Measurements from ENCODE around the gene AP3D1. TPM values are rescaled to one million over a fixed set of nuclear protein-coding genes. Genes with fewer than 3 reads are reported as not detected.
"Not testable (repeated sequence)": the region's sequence is repeated elsewhere in the genome, so short reads cannot be mapped to it uniquely, and the experiment has no call there.

AP3D1 gene
- total RNA-seq, 4 donors from 2014 or later: 66.7 to 107 (median 79.6) TPM

DNA sequence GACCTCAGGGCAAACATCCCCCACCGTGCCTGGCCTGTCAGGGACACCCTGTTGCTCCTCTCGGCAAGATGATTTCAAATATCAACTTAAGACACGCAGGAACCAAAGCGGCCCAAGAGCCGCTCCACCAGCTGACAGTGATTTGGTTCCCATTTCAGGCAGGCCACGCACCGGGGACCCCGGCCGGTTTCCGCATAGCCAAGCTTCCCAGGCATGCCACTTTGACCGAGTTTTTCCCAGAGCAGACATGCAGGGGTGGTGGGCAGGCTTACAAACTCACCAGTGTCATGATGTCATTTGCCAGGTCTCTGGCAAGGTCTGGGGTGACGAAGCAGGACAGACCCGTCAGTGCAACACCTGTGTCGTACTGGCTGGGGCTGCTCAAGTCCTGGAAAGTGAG, 19.2 kb downstream of the AP3D1 start:
- TF ChIP-seq, protein P1, sequence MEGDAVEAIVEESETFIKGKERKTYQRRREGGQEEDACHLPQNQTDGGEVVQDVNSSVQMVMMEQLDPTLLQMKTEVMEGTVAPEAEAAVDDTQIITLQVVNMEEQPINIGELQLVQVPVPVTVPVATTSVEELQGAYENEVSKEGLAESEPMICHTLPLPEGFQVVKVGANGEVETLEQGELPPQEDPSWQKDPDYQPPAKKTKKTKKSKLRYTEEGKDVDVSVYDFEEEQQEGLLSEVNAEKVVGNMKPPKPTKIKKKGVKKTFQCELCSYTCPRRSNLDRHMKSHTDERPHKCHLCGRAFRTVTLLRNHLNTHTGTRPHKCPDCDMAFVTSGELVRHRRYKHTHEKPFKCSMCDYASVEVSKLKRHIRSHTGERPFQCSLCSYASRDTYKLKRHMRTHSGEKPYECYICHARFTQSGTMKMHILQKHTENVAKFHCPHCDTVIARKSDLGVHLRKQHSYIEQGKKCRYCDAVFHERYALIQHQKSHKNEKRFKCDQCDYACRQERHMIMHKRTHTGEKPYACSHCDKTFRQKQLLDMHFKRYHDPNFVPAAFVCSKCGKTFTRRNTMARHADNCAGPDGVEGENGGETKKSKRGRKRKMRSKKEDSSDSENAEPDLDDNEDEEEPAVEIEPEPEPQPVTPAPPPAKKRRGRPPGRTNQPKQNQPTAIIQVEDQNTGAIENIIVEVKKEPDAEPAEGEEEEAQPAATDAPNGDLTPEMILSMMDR (IDR thresholded peaks at IDR 0.05): no peak
- ATAC-seq (ENCODE audit: low FRiP score) (no peak), DNase-seq (ENCODE audit: low spot score) (no peak)

DNA sequence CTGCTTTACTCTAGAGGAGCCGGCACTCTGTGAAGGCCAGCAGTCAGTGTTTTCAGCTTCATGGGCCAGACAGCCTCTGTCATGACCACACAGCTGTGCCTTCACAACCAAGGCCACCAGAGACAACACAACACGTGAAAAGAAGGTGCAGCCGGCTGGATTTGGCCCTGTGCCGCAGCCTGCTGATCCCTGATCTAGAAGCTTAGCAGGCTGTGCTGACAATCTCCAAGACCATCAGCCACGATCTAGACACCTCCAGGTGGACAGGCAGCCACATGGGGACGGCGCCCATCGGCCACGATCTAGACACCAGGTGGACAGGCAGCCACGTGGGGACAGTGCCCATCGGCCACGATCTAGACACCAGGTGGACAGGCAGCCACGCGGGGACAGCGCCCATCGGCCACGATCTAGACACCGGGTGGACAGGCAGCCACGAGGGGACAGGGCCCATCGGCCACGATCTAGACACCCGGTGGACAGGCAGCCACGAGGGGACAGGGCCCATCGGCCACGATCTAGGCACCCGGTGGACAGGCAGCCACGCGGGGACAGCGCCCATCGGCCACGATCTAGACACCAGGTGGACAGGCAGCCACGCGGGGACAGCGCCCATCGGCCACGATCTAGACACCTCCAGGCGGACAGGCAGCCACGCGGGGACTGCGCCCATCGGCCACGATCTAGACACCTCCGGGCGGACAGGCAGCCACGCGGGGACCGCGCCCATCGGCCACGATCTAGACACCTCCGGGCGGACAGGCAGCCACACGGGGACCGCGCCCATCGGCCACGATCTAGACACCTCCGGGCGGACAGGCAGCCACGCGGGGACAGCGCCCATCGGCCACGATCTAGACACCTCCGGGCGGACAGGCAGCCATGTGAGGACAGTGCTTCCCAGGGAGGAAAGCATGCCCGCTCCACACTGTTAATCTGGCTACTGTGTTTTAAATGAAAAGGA, 20.1 kb downstream of the AP3D1 start:
- not testable (repeated sequence) for ATAC-seq (ENCODE audit: low FRiP score)

DNA sequence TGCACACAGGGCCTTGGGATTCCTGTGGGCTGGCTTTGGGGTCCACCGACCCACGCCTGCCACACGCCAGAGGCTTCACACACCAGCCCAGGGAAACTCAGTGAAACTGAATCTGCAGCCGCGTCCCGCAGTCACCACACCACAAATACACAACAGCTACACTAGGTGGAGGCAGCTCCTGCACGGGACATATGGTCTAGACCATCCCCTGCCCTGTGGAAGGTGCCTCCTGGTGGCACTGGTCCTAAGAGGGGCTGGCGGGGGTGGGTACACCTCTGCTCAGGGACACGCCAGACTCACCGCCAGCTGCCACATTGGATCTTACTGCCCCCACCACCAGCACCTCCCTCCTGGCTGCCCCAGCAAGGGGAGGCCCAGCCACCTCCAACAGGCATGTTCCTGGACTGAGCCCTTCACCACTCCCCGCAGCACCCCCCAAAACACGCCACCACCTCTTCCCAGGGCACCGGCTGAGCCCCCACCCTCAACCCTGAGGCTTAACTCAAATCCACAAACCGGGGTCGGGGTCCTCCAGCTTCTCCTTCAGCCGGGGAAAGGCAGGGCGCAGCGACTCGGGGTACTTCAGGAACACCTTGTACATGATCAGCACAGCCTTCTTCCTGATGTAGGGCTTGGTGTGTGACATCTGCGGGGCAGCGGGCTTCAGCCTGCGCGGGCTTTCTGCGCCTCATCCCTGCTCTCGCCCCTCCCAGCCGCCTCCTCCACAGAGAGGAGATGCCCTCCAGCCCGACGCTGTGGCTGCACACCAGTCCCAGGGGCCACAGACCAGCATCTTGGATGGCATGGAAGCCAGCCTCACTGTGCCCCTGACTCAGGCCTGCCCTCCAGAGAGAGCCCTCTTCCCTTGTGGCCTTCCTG, 21.2 kb downstream of the AP3D1 start:
- no peak for DNase-seq (ENCODE audit: low spot score)
- ATAC-seq (ENCODE audit: low FRiP score): no peak
- TF ChIP-seq, protein P1 (IDR thresholded peaks at IDR 0.05): no peak

More for the DNA sequence above, 20.1 kb downstream of the AP3D1 start:
- DNase-seq (ENCODE audit: low spot score): not testable (repeated sequence)

DNA sequence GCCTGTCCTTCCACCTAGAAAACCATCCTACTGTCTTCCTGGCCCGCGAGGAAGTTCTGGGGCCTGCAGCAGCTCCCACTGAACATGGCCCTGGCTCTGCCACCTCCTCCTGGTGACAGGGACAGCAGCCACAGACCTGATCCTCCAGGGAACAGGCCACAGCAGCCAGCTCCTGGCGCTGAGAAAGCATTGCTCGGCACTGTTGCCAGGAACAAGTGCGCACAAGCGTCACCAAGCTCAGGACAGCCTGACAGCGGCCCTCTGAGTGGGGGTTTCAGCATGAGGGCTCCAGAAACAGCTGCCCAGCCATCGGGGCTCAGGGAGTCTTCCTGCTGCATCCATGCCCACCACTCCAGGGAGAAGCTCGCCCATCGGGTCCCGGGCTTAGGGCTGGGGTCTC, 21.9 kb downstream of the AP3D1 start:
- TF ChIP-seq, protein P1 (IDR thresholded peaks at IDR 0.05): no peak
- DNase-seq (ENCODE audit: low spot score) (no peak), ATAC-seq (ENCODE audit: low FRiP score) (no peak)

DNA sequence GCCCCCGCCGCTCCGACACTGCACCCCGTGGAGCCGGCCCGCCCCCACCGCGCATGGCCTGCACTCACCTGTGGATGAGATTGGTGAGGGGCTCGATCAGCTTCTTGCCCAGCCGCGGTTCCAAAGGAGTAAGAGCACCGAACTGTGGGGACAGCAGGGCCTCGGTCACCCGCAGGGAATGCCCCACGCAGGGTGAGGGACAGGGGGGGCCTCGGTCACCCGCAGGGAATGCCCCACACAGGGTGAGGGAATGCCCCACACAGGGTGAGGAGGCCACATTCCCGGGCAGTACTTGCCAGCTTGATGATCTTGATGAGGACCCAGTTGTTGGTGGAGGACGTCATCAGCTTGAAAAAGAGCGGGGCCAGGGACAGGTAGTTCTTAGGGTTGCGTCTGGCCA, 22.3 kb downstream of the AP3D1 start:
- TF ChIP-seq, protein P1 (IDR thresholded peaks at IDR 0.05): no peak
- DNase-seq (ENCODE audit: low spot score) (no peak), ATAC-seq (ENCODE audit: low FRiP score) (no peak)

DNA sequence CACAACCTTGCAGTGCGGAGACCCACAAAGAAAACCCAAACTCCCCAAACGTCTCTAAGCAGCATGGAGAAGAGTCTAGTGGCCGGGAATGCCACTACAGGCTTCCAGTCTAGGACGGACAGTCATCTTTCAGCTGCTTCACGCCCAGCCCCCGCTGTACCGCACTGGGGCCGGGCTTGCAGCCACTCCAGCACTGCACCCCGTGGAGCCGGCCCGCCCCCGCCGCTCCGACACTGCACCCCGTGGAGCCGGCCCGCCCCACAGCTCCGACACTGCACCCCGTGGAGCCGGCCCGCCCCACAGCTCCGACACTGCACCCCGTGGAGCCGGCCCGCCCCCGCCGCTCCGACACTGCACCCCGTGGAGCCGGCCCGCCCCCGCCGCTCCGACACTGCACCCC, 23.1 kb downstream of the AP3D1 start:
- not testable (repeated sequence) for ATAC-seq (ENCODE audit: low FRiP score); DNase-seq (ENCODE audit: low spot score)

DNA sequence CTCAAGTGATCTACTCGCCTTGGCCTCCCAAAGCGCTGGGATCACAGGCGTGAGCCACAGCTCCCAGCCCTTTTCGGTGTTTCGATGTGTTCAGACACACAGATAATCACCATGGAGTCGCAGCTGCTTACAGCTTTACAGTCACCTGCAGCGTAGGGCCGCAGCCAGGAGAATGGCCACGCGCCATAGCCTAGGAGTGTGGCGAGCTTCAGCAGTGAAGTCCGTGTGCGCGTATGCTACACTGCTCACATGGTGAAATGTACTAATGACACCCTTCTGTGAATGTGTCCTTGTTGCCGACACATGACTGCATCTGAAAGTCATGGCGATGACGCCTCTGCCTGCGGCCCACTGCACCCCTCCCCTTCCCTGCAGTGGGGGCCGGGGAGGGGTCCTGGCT, 23.6 kb downstream of the AP3D1 start:
- DNase-seq (ENCODE audit: low spot score): no peak
- ATAC-seq (ENCODE audit: low FRiP score): no peak
- TF ChIP-seq, protein P1 (IDR thresholded peaks at IDR 0.05): no peak

Measured in omental fat pad (tissue), 4 donors.